Dermis microvascular lymphatic vessel endothelial cell (primary cell): ENCODE measurements around the gene CCR9. TPM values are rescaled to one million over a fixed set of nuclear protein-coding genes. Genes with fewer than 3 reads are reported as not detected.

ENCODE experiments used
- DNase-seq, 2 donors: peaks; one replicate each; pipeline versions ENCODE4 v3.0.0 to v3.0.0-alpha.2; 2010; ENCODE audit warnings: low read depth in 2 of 2
- total RNA-seq: library from RNA; depleted of rRNA; stranded (reverse); fragments of >200 nt; gene quantifications from 2 replicates; pipeline ENCODE4 v1.2.1, GENCODE V29; 2014

Gene CCR9
- total RNA-seq, 1 donor from 2014 or later, result not detected

DNA sequence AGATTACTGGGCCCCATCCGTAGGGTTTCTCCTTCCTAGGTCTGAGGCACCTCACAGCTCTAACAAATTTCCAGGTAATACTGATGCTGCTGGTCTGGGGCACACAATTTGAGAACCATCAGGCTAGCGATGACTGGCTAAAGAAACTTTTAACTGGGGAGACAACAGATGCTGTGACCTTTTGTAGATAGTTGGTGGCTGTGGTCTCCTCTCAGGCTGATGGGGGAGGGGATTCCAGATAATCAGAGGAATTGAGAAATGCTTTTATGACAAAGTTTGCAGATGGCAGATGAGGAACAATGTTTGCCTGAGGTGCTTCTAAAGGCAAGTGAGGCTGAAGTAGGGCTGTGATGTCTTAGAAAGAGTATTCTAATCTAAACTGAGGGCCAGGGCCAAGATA lies 13.8 kb upstream of the CCR9 start:
- no peak for DNase-seq

DNA sequence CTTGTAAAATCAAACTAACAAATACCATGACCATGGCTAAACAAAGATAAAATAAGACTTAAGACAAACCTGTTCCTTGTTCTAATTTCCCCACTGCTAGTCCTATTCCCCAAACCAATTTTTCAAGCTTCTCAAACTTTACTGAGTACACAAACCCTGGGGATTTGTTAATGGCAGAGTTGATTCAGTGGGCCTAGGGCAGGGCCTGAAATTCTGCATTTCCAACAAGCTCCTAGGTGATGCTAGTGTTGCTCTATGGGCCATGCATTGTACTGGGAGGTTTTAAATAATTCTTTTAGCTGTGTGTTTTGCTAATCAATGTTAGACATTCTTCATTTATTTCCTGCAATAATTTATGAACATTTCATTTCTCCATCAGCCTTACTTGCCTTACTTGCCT lies 13.3 kb upstream of the CCR9 start:
- no peak for DNase-seq

DNA sequence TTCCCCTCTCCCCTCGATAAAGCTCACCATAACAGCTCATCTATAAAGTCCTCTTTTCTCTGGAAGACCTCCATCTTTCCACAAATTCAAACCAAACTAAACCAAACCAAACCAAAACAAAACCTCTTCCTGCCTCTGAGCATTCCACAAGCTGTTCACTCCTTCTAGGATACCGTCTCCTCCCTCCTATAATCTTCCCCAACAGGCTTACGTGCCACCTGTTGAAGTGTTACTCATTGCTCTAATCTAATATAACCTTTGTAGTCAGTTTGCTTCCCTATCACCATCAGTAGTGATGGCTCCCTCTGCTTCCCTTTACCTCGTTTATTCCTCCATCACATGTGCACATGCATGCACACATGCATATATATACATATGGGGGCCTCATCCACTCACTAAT lies 12.7 kb upstream of the CCR9 start:
- DNase-seq, result no peak

DNA sequence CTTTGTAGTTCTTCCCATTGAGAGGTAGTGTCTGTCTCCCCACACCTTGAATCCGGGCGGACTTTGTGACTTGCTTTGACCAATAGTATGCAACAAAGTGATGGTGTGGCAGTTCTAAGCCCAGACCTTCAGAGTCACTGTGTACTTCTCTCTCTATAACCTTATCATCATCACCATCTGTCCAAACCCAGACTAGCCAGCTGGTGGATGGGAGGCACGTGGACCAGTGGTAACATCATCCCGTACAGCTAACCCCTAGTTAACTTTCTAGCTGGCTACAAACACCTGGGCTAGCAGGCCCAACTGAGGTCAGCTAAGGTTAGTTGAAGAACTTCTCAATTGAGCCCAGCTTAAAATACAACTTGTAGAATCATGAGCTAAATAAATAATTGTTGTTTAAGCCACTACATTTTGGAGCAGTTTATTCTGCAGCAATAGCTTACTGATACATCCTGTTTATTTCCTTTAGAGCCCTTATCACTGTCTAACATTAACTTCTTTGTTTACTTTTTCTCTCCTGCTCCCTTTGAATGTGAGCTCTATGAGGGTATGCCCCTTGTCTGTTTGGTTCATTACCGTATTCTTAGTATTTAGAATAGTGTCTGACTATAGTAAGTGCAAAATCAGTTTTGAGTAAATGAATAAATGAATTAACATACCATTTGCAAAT lies 11.5 kb upstream of the CCR9 start:
- no peak for DNase-seq

DNA sequence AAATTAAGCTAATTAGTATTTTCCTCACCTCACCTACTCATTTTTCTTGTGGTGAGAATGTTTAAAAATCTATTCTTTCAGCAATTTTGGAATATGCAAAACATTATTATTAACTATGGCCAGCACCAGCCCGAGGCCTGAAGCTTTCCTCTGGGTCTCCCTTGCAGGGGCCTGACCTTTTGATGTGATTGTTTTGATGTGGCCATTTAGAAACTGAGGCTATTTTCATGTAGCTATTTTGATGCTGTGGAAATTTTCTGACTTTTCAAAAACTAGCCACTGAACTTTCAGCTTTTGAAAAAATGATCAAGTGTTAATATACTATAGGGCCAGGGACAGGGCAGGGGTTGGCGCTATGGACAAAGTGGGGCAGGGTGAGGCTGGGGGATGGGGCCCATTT lies 8.2 kb upstream of the CCR9 start:
- DNase-seq, result no peak

DNA sequence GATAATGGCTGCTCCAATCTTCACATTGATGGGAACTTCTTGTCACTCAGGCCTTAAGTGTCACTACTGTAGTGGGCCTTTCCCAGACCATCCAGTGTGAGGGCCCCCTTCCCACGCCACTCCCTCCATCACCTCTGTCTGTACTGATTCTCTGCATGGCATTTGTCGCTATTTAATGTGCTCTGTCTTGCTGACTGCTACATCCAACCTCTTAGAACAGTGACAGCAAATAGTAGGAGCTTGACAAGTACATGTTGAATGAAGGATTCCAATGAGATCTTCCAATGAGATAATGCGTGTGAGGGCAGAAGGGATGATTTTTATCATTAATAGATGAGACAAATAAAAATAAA lies 5.6 kb upstream of the CCR9 start:
- no peak for DNase-seq

DNA sequence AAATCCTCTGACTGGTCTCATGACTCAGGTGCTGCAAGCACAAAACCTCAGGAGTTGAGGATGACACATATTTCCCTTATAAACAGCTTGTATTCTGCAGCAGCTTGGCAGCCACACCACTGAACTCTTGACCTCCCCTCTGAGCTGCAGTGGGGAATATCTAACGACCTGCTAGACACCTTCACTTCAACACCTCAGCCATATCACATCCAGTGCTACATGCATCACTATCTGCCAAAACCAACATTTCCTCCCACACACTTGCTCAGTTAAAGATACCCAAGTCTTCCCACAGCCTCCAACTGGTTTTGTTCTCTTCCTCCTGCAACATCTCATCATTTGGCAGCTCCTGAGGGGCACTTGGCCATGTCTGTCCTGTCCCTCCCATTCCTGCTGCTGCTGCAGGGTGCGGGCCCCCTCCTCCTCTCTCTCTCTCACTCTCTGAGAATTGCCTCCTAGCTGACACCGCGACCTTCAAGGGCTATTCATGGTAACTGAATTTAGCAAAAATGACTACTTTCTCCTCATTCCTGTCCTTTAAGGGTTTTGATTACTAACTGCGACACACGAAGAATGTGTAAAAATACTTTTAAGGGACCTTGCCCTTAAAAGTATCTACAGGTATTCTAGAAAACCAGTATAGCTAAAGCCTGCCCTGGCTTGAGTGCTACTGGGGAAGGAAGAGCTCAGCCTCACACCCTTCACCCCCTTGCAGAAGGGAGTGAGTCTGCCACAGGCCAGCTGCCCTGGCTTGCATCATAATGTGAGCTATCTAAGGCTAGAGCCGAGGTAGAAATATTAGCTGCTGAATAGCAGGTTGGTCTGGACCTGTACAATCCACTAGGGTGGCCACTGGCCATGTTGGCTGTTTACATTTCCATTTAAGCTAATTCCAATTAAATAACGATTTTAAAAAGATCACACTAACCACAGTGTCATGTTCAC lies 5.0 kb upstream of the CCR9 start:
- DNase-seq, result peak in 1 of 2 donors; percentile 2

DNA sequence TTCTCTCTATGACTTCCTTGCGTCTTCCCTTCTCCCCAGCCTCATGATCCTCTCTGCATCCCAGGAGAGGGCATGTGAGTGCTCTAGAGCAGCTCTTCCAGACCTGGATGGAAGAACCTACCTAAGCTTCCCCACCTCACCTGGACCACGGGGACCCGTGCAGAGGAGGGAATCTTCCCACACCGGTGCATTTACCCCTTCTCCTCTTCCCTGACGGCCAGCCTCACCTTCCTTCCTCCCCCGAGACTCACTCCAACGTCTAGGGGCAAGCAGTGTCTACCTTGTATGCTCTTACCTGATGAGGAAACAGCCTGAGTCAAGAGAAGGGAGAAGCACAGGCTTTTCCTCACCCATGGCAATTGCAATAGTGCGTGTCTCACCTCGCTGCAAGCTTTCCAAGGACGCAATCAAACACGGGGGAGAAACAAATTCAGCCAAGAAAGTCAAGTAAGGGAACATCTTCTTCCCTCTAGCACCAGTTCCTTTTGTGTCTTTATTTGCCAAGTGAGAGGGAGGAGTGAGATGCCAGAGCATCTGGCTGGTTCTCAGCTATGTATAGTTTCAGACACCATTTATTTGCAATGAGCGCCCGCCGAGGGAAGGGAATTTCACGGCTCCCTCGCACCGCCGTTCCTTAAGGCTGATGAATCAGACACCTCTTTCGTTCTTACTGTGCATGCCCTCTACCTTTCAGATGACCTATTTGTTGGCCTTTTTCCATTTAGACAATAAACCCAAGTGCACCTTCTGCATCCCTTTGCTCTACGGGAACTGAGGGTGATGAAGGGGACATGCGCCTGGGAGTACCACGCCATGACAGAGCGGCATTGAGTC lies 1.8 kb upstream of the CCR9 start:
- no peak for DNase-seq

DNA sequence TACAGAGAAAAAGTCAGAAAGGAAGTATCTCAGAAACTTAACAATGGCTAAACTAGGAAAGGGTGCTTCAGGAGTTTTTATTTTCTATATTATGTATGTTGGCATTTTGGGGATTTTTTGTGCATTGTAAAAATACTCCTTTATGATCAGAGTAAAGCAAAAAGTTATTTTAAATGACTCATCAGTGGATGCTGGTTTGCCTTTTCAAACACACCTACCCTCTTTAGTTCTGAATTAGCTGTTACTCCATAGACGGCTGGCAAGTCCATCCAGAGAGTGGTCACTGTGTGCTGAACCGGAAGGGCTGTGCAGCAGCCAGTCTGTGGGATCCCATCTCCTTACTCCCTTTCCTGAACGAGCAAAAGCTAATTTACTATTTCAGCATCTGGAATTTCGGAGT lies 942 bp downstream of the CCR9 start:
- no peak for DNase-seq

DNA sequence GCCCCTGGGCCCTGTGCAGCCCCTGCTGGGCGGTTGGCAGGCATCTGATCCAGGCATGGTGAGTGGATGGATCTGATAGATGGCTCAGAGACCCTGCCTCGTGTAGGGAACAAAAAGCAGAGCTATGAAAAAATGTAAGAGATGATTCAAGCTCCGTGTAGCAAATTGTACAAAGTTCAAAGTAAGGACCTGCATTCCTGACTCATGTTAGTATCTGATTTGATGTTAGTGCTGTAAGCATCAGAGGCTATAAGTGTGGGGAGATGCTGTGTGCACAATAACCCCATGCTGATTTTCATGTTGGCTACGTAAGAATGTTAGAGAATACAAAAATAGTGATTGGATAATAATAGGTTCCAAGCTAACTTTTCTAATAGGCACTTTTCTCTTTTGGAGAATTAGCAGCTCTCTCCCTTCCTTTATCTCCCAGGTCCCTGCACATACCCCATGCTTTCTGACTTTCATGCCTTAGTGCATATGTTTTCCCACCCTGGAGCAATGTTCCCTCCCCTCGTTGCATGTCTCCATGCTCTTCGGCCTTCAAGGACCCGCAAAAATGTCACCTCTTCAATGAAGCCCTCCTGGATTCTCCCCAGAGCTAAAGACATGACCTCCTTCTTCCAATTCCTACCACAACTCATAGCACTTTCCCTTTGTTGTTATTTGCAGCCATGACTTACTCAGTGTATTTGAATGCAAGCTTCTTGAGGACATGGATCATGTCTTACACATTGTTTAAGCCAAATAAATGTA lies 1.6 kb downstream of the CCR9 start:
- DNase-seq, result no peak

DNA sequence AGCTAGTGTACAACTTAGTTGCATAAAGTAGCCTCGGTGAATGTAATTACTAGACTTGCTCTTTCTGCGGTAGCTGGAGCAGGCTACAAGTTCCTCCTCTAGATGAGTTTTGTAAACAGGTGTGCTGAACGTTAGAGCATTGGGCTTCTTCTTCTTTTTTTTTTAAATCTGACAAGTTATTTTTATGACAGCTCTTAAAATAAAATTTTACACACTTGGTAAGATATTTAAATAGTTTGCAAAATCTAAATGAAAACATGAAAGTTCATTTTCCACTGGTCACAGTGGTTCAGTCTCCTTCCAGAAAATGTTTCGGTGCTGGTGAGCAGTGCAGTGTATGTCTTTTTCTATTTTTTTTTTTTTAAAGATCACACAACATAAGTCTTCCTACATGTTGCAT lies 3.0 kb downstream of the CCR9 start:
- DNase-seq, result no peak

DNA sequence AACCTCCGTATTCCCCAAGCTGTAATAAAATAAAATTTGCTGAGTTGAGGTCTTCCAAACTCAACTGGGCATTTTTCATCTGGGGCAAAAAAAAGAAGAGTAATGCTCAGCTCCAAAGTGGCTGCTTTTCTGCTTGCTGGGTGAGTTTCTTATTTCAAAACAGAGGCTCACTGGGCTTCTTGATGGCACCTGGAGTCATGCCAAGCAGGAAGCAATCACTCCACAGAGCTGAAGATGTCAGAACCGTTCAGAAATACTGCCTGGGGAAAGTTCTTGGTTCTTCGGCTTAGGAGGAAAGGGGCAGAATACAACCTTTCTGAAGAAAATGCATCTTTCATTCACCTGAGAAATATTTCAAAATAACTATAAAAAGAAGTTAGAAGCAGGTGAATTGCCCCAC lies 4.1 kb downstream of the CCR9 start:
- peak in 1 of 2 donors; percentile 6 for DNase-seq

DNA sequence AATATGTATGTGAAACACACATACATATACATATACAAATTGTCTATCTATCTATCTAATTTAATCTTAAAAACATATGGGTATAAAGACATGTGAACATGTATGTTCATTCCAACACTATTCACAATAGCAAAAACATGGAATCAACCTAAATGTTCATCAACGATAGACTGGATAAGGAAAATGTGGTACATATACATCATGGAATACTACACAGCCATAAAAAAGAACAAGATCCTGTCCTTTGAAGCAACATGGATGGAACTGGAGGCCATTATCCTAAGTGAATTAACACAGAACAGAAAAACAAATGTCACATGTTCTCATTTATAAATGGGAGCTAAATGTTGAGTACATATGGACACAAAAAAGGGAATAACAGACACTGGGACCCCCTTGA lies 5.8 kb downstream of the CCR9 start:
- no peak for DNase-seq

DNA sequence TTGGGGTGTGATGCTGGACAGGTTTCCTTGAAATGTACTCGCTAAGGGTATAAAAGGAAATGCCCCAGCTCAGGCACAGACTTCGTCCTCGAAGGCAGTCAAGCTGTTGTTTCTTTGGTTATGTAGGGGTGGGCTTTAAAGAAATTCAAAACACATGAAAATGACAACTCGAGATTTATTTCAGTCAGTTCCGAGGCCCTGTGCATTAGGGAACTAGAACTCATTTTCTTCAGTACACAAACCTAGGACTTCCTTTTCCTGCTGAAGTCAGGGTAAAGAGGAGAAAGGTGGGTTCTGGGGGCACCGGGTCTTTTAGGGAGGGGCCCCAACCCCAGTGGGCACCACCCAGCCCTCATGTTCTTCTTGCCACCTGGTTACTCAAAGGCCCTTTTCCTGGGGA lies 7.7 kb downstream of the CCR9 start:
- no peak for DNase-seq

DNA sequence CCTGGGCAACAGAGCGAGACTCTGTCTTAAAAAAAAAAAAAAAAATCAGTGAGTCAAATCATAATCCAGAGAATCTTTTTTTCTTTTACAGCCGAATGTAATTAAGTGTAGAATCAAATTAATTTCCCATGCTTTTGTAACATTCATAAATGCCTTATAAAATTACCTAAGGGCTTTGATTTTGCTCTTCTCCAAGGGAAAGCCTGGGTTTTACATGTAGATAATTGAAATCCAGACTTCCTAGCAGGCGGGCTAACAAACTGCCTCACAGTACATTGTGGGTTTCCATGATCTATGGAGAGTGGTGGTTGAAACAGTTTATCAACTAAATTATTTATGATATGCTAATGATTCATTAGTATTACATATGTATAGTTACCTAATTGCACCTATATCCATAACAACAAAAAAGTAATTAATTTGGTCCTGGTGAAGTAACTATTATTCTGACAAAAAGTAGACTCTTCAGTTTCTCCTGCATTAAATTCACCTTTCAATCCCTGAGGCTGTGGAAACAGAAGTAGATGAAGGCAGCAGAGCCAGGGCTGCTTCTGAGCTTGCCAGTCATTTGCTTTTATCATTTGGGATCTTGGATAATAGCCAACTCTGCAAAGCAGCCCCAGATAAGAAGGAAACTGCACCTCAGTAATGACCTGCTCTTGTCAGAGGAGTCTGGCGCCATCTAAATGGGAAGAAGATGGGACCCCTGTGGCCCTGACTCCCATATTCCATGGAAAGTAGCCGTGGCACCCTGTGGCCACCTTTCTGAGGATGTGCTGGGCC lies 9.5 kb downstream of the CCR9 start:
- no peak for DNase-seq

DNA sequence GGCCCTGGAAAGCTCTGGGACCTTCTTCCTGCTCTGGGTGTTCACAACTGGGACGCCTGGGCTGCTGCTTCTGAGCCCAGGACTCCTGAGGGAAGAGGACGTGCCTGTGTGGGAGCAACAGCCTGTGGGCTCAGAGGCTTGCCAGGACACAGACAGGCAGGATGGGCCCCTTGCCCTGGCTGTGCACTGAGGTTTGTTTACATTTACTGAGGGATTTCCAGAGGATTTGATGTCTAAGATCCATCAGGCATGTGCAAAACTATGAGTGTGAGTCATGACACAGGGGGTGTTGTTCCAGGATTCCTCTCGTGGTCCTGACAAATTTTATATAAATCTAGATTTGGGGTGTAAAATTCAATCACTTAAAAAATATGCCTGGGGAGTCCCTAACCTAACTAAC lies 10.6 kb downstream of the CCR9 start:
- no peak for DNase-seq

DNA sequence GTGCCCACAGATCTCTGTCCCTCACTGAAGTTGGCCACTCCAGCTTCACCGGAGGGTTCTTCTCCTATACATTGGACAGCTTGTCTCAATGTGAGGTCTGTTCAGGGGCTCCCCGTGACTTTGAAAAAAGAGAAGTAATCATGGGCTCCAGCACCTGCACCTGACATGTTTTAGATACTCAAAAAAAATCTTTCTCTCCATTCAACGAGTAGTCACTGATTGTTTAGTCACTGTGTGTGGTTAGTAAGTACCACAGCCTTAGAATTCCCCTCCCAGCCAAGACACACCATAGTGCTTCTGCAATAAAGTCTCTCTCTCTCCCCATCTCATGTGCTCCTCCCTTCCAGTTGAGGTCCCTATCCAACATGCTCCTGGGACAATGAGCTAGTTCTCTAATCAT lies 18.6 kb downstream of the CCR9 start:
- DNase-seq, result no peak

DNA sequence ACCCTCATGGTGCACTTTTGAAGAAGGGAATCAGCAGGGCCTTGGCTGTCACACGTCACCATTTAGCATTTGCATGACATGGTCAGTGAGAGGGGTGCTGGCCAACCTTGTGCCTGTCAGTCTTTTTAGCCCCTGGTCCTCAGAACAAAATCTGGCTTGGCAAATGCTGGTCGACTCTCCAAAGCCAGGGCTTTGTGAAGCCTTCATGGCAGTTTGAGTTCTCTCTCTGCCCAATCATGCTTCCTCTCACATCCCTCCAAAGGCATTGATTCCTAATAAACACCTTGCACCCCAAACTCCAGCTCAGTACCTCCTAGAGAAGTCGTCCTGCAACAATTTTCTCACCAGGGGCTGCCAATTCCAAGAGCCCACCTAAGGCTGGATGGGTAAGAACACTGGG lies 19.4 kb downstream of the CCR9 start:
- no peak for DNase-seq

DNA sequence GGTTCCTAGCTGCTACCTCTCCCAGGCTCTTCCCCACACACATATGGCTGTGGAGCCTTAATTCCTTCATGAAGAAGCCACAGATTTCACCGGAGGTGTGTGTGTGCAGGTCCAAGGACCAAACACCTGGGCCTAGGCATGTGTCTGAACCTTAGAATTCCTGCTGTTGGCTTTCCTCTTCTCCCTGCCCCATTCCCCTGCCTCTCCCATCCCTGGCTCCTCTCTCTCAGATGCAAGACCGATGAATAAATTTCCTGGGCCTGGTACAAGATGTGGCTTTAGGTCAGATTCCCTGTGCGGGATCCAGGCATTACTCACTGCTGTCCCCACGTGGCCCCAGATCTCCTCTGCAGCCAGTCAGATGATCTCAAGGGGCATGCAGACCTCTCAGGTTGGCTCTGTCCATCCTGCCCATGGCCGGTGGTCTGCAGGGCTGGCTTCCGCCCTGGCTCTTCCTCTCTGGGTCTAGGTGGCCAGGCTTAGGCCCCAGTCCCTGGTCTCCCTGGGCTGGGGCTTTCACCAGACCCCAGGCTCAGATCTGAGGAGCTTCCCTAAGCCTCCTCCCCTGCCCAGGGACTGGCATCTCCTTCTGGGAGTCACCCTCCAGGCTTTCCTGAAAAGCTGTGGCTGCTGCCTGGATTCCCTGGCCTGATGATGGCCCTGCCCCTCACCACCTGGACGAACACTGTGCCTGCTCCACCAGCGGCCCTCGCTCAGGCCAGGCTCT lies 20.5 kb downstream of the CCR9 start:
- DNase-seq, result peak in 1 of 2 donors; percentile 38
